ENCODE data around the gene KRTAP5-9.
"Not testable (repeated sequence)": the region's sequence is repeated elsewhere in the genome, so short reads cannot be mapped to it uniquely, and the experiment has no call there.

The KRTAP5-9 gene

GRCh38 chr11:71563406-71563805 is 15.2 kb downstream of the KRTAP5-9 start:
- DNase-seq, result peak; percentile 77

- no peak for DNase-seq
Measured at GRCh38 chr11:71564430-71564829, 16.2 kb downstream of the KRTAP5-9 start.

GRCh38 chr11:71565263-71565662 is 17.0 kb downstream of the KRTAP5-9 start, which contains the start of gene KRTAP5-10:
Gene KRTAP5-10 (plus strand): TSS chr11:71565563. CDS start chr11:71565588, 25 bp downstream.
- no peak for DNase-seq

GRCh38 chr11:71566081-71566620 is 17.9 kb downstream of the KRTAP5-9 start:
- DNase-seq, result no peak

- DNase-seq, result not testable (repeated sequence)
Measured at GRCh38 chr11:71566626-71567599, 18.7 kb downstream of the KRTAP5-9 start.

DNA sequence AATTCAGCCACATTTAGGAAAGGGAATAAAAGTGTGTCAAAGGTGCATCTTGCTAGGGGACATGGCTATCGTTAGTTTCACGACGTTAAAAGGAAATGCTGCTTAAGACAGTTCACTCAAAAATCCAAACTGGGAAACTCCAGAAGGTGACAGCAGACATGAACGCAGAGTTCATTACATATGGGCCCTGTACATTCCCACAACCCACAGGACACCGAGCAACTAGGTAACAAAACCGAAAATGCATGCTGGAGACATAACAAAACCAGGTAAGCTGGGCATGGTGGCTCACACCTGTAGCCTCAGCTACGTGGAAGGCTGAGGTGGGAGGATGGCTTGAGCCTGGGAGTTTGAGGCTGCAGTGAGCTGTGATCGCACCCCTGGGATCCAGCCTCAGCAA is 19.4 kb downstream of the KRTAP5-9 start:
- not testable (repeated sequence) for DNase-seq

- DNase-seq, result no peak
Measured at GRCh38 chr11:71568704-71569349, 20.6 kb downstream of the KRTAP5-9 start.

- not testable (repeated sequence) for DNase-seq
Measured at GRCh38 chr11:71571101-71571850, 23.1 kb downstream of the KRTAP5-9 start.

- no peak for DNase-seq
Measured at GRCh38 chr11:71572811-71573210, 24.6 kb downstream of the KRTAP5-9 start.

- DNase-seq, result no peak
Measured at GRCh38 chr11:71574418-71574817, 26.2 kb downstream of the KRTAP5-9 start.

GRCh38 chr11:71575723-71576424 is 27.7 kb downstream of the KRTAP5-9 start:
- no peak for DNase-seq

- DNase-seq, result not testable (repeated sequence)
Measured at GRCh38 chr11:71576688-71577465, 28.7 kb downstream of the KRTAP5-9 start.

- no peak for DNase-seq
Measured at GRCh38 chr11:71577469-71578004, 29.3 kb downstream of the KRTAP5-9 start.

GRCh38 chr11:71579513-71579912 is 31.3 kb downstream of the KRTAP5-9 start:
- not testable (repeated sequence) for DNase-seq

DNA sequence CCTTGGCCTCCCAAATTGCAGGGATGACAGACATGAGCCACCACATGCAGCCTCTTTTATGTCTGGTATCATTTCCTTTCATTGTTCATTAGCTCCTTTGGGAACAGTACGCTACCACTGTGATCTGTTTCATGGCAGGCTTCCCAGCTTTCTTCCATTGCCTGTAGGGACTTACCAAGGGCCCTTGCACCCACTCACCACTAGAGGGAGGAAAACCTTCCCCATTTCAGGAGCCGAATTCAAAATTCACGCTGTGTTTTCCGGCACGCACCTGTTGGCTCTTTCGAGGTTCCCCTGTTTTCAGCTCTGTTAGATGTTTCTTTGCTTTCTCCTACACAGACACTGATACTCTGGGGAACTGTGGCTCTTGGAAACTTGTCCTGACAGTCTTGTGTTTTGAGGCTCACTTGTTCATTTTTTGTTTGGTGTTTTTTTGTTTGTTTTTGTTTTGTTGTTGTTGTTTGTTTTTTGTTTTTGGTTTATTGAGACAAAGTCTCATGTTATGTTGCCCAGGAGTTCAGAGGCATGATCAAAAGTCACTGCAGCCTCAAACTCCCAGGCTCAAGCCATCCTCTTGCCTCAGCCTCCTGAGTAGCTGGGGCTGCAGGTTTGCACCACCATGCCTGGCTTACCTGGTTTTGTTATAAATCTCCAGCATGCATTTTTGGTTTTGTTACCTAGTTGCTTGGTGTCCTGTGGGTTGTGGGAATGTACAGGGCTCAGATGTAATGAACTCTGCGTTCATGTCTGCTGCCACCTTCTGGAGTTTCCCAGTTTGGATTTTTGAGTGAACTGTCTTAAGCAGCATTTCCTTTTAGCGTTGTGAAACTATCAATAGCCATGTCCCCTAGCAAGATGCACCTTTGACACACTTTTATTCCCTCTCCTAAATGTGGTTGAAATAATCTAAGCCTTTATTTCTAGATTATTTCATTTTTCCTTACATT is 32.1 kb downstream of the KRTAP5-9 start:
- peak; percentile 39 for DNase-seq

- DNase-seq, result no peak
Measured at GRCh38 chr11:71581826-71582225, 33.6 kb downstream of the KRTAP5-9 start.

DNA sequence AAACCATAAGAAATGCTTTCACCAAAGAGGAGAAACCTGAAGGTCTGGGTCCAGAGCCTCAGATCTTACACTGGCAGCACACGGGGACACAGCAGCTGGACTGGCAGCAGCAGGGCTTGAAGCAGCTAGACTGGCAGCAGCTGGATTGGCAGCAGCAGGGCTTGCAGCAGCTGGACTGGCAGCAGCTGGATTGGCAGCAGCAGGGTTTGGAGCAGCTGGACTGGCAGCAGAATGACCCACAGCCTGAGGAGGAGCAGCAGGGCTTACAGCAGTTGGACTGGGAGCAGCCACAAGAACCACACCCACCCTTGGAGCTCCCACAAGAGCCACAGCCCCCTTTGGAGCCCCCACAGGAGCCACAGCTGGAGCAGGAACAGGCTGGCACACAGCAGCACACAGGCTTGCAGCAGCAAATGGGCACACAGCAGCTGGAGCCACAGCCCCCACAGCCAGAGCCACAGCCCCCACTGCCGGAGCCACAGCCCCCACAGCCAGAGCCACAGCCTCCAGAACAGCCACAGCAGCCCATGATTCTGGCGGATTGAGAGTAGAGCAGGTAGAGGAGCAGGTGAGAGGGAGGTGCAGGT is 34.2 kb downstream of the KRTAP5-9 start, which contains the start of gene KRTAP5-11:
Gene KRTAP5-11, minus strand, starts transcription at position 567 of the 587 bp plus-strand sequence. Its CDS starts 38 bp downstream, at position 529.
- DNase-seq, result no peak

GRCh38 chr11:71582969-71583368 is 34.7 kb downstream of the KRTAP5-9 start:
- DNase-seq, result not testable (repeated sequence)

GRCh38 chr11:71585673-71586072 is 37.5 kb downstream of the KRTAP5-9 start:
- DNase-seq, result not testable (repeated sequence)
